ENCODE results near the gene PREP.
"Not testable (repeated sequence)": the region's sequence is repeated elsewhere in the genome, so short reads cannot be mapped to it uniquely, and the experiment has no call there.

The PREP gene

GRCh38 chr6:105257340-105257739 is 145.5 kb downstream of the PREP start:
- H3K36me3 ChIP-seq (ENCODE audit: insufficient read depth, low read length): no peaks in the 10 kb centered on the region
- H3K4me3 ChIP-seq (ENCODE audit: low read length): no peak overlapping the region
- H3K4me1 ChIP-seq (ENCODE audit: control insufficient read depth, insufficient read depth, low read length): no peaks in the 10 kb centered on the region
- H3K27me3 ChIP-seq (ENCODE audit: control insufficient read depth, insufficient read depth, low read length): peaks cover 5% of the 10 kb centered on the region
- H3K4me2 ChIP-seq (ENCODE audit: low read length): no peak overlapping the region
- H3K9ac ChIP-seq (ENCODE audit: low read depth, low read length): no peak overlapping the region
- H3K9me3 ChIP-seq (replicated peaks; ENCODE audit: low read length): no peaks in the 10 kb centered on the region

- H3K4me1 ChIP-seq (ENCODE audit: control insufficient read depth, insufficient read depth, low read length): no peaks in the 10 kb centered on the region
- H3K36me3 ChIP-seq (ENCODE audit: insufficient read depth, low read length): no peaks in the 10 kb centered on the region
- no peaks in the 10 kb centered on the region for H3K9me3 ChIP-seq (replicated peaks; ENCODE audit: low read length)
- H3K27me3 ChIP-seq (ENCODE audit: control insufficient read depth, insufficient read depth, low read length): peaks cover 5% of the 10 kb centered on the region
- H3K4me2 ChIP-seq (ENCODE audit: low read length): no peak overlapping the region
- H3K4me3 ChIP-seq (ENCODE audit: low read length): no peak overlapping the region
- no peak overlapping the region for H3K9ac ChIP-seq (ENCODE audit: low read depth, low read length)
Observed at GRCh38 chr6:105256619-105257018, 146.3 kb downstream of the PREP start.

GRCh38 chr6:105253787-105254186 is 149.1 kb downstream of the PREP start:
- Histone ChIP-seq H3K9me3 (replicated peaks; ENCODE audit: low read length) (no peaks in the 10 kb centered on the region), H3K27me3 (ENCODE audit: control insufficient read depth, insufficient read depth, low read length) (no peaks in the 10 kb centered on the region), H3K36me3 (ENCODE audit: insufficient read depth, low read length) (no peaks in the 10 kb centered on the region), H3K9ac (ENCODE audit: low read depth, low read length) (no peak overlapping the region), H3K4me3 (ENCODE audit: low read length) (no peak overlapping the region), H3K4me1 (ENCODE audit: control insufficient read depth, insufficient read depth, low read length) (no peaks in the 10 kb centered on the region), H3K4me2 (ENCODE audit: low read length) (no peak overlapping the region)

- no peak overlapping the region for H3K4me3 ChIP-seq (ENCODE audit: low read length)
- no peaks in the 10 kb centered on the region for H3K27me3 ChIP-seq (ENCODE audit: control insufficient read depth, insufficient read depth, low read length)
- H3K9ac ChIP-seq (ENCODE audit: low read depth, low read length): no peak overlapping the region
- H3K36me3 ChIP-seq (ENCODE audit: insufficient read depth, low read length): no peaks in the 10 kb centered on the region
- H3K4me1 ChIP-seq (ENCODE audit: control insufficient read depth, insufficient read depth, low read length): no peaks in the 10 kb centered on the region
- no peak overlapping the region for H3K4me2 ChIP-seq (ENCODE audit: low read length)
- no peaks in the 10 kb centered on the region for H3K9me3 ChIP-seq (replicated peaks; ENCODE audit: low read length)
Observed at GRCh38 chr6:105251689-105252088, 151.2 kb downstream of the PREP start.

- no peaks in the 10 kb centered on the region for H3K4me1 ChIP-seq (ENCODE audit: control insufficient read depth, insufficient read depth, low read length)
- H3K4me3 ChIP-seq (ENCODE audit: low read length): no peak overlapping the region
- no peaks in the 10 kb centered on the region for H3K27me3 ChIP-seq (ENCODE audit: control insufficient read depth, insufficient read depth, low read length)
- H3K4me2 ChIP-seq (ENCODE audit: low read length): no peak overlapping the region
- H3K9ac ChIP-seq (ENCODE audit: low read depth, low read length): no peak overlapping the region
- no peaks in the 10 kb centered on the region for H3K36me3 ChIP-seq (ENCODE audit: insufficient read depth, low read length)
- no peaks in the 10 kb centered on the region for H3K9me3 ChIP-seq (replicated peaks; ENCODE audit: low read length)
Observed at GRCh38 chr6:105250533-105250932, 152.3 kb downstream of the PREP start.

- Histone ChIP-seq H3K4me2 (ENCODE audit: low read length) (no peak overlapping the region), H3K4me3 (ENCODE audit: low read length) (no peak overlapping the region), H3K27me3 (ENCODE audit: control insufficient read depth, insufficient read depth, low read length) (peaks cover 9% of the 10 kb centered on the region), H3K4me1 (ENCODE audit: control insufficient read depth, insufficient read depth, low read length) (no peaks in the 10 kb centered on the region), H3K9ac (ENCODE audit: low read depth, low read length) (no peak overlapping the region), H3K9me3 (replicated peaks; ENCODE audit: low read length) (no peaks in the 10 kb centered on the region), H3K36me3 (ENCODE audit: insufficient read depth, low read length) (no peaks in the 10 kb centered on the region)
Observed at GRCh38 chr6:105243487-105243886, 159.4 kb downstream of the PREP start.

- Histone ChIP-seq H3K4me3 (ENCODE audit: low read length) (no peak overlapping the region), H3K4me2 (ENCODE audit: low read length) (no peak overlapping the region), H3K36me3 (ENCODE audit: insufficient read depth, low read length) (no peaks in the 10 kb centered on the region), H3K9ac (ENCODE audit: low read depth, low read length) (no peak overlapping the region), H3K4me1 (ENCODE audit: control insufficient read depth, insufficient read depth, low read length) (no peaks in the 10 kb centered on the region), H3K27me3 (ENCODE audit: control insufficient read depth, insufficient read depth, low read length) (no peaks in the 10 kb centered on the region), H3K9me3 (replicated peaks; ENCODE audit: low read length) (no peaks in the 10 kb centered on the region)
Observed at GRCh38 chr6:105235155-105235554, 167.7 kb downstream of the PREP start.

GRCh38 chr6:105231771-105232170 is 171.1 kb downstream of the PREP start:
- not testable (repeated sequence) for H3K36me3 ChIP-seq (ENCODE audit: insufficient read depth, low read length); H3K27me3 ChIP-seq (ENCODE audit: control insufficient read depth, insufficient read depth, low read length); H3K9me3 ChIP-seq (replicated peaks; ENCODE audit: low read length); H3K4me3 ChIP-seq (ENCODE audit: low read length); H3K4me2 ChIP-seq (ENCODE audit: low read length); H3K9ac ChIP-seq (ENCODE audit: low read depth, low read length); H3K4me1 ChIP-seq (ENCODE audit: control insufficient read depth, insufficient read depth, low read length)

Data from skeletal muscle satellite cell (primary cell).